IMR-90 (cell line): ENCODE results near the gene FADS6.

Experiments
- BHLHE40 ChIP-seq: fragments of 150-350 bp; IDR thresholded peaks from 2 replicates; pipeline ENCODE4 v1.6.1; 2016; ENCODE audit warnings: mild to moderate bottlenecking, low read depth, low read length
- CEBPB ChIP-seq: IDR thresholded peaks from 2 replicates; pipeline ENCODE4 v1.6.1; 2012; ENCODE audit warnings: low read depth, low read length, improper control_type of control experiment
- CHD1 ChIP-seq: IDR thresholded peaks from 2 replicates; pipeline ENCODE4 v1.6.1; 2012; ENCODE audit warnings: low read depth, low read length, improper control_type of control experiment
- CTCF ChIP-seq: conservative IDR thresholded peaks from 2 replicates; pipeline ENCODE4 v1.5.1; 2012; ENCODE audit warnings: mild to moderate bottlenecking, low read depth, low read length, improper control_type of control experiment
- ELK1 ChIP-seq: fragments of 150-350 bp; IDR thresholded peaks from 2 replicates; pipeline ENCODE4 v1.6.1; 2016; ENCODE audit warnings: low read depth, mild to moderate bottlenecking, low read length, moderate library complexity, borderline replicate concordance
- FOS ChIP-seq: fragments of 150-350 bp; IDR thresholded peaks from 2 replicates; pipeline ENCODE4 v1.6.1; 2016; ENCODE audit warnings: low read depth, low read length
- MAFK ChIP-seq: IDR thresholded peaks from 2 replicates; pipeline ENCODE4 v1.6.1; 2012; ENCODE audit warnings: low read depth, low read length, improper control_type of control experiment
- MXI1 ChIP-seq: IDR thresholded peaks from 2 replicates; pipeline ENCODE4 v1.6.1; 2012; ENCODE audit warnings: low read depth, mild to moderate bottlenecking, low read length, moderate library complexity, borderline replicate concordance
- POLR2A ChIP-seq: IDR thresholded peaks from 2 replicates; pipeline ENCODE4 v1.6.1; 2012; ENCODE audit warnings: mild to moderate bottlenecking, low read depth, low read length
- RAD21 ChIP-seq: IDR thresholded peaks from 2 replicates; pipeline ENCODE4 v1.6.1; 2012; ENCODE audit warnings: low read length, improper control_type of control experiment
- RCOR1 ChIP-seq: IDR thresholded peaks from 2 replicates; pipeline ENCODE4 v1.6.1; 2012; ENCODE audit warnings: mild to moderate bottlenecking, low read length, improper control_type of control experiment; ENCODE audit not compliant: insufficient replicate concordance
- RFX5 ChIP-seq: IDR thresholded peaks from 2 replicates; pipeline ENCODE4 v1.8.0; 2012; ENCODE audit warnings: low read depth, mild to moderate bottlenecking, low read length, moderate library complexity
- USF2 ChIP-seq: fragments of 150-350 bp; IDR thresholded peaks from 2 replicates; pipeline ENCODE4 v1.6.1; 2017; ENCODE audit warnings: mild to moderate bottlenecking, antibody characterized with exemption, low read length, low read depth

DNA sequence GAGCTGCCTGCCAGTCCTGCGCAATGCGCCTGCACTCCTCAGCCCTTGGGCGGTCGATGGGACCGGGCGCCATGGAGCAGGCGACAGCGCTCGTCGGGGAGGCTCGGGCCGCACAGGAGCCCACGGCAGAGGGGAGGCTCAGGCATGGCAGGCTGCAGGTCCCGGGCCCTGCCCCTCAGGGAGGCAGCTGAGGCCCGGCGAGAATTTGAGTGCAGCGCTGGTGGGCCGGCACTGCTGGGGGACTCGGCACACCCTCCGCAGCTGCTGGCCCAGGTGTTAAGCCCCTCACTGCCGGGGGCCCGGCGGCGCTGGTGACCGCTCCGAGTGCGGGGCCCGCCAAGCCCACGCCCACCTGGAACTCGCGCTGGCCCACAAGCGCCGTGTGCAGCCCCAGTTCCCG is 13.6 kb upstream of the FADS6 start:
- no peak for TF ChIP-seq CTCF
- no peak for TF ChIP-seq BHLHE40
- no peak for TF ChIP-seq ELK1
- TF ChIP-seq USF2: no peak
- TF ChIP-seq MAFK: no peak
- TF ChIP-seq RFX5: no peak
- no peak for TF ChIP-seq RCOR1
- TF ChIP-seq POLR2A: no peak
- TF ChIP-seq CEBPB: no peak
- TF ChIP-seq CHD1: no peak
- TF ChIP-seq FOS: no peak
- no peak for TF ChIP-seq MXI1
- no peak for TF ChIP-seq RAD21
